BLaER1 treated with 17β-estradiol and CSF1 and Interleukin-3, amounts not matched to agents 10 nM and 100 nM (cell line): ENCODE data around the gene HM13.

Experiments
- H3K27ac ChIP-seq, 11 experiments: shearing (Covaris generic); formaldehyde crosslinking; 2 replicates each; pipeline ENCODE4 v1.8.1; 2022
- H3K27me3 ChIP-seq, 11 experiments: shearing (Covaris generic); formaldehyde crosslinking; 2 replicates each; pipeline ENCODE4 v1.8.1; 2022
- H3K36me3 ChIP-seq, 11 experiments: shearing (Covaris generic); formaldehyde crosslinking; 2 replicates each; pipeline ENCODE4 v1.8.1; 2022
- H3K4me1 ChIP-seq, 10 experiments: shearing (Covaris generic); formaldehyde crosslinking; 2 replicates each; pipeline ENCODE4 v1.8.1; 2022
- H3K4me2 ChIP-seq, 11 experiments: shearing (Covaris generic); formaldehyde crosslinking; 2 replicates each; pipeline ENCODE4 v1.8.1; 2022
- H3K4me3 ChIP-seq, 10 experiments: shearing (Covaris generic); formaldehyde crosslinking; 2 replicates each; pipeline ENCODE4 v1.8.1; 2022
- H3K9ac ChIP-seq, 11 experiments: shearing (Covaris generic); formaldehyde crosslinking; 2 replicates each; pipeline ENCODE4 v1.8.1; 2022
- H3K9me3 ChIP-seq, 11 experiments: shearing (Covaris generic); formaldehyde crosslinking; replicated peaks in 1 of 11; 2 replicates each; pipeline ENCODE4 v1.8.1; 2022
- H4K20me1 ChIP-seq, 11 experiments: shearing (Covaris generic); formaldehyde crosslinking; 2 replicates each; pipeline ENCODE4 v1.8.1; 2022
- Cebpa-rat ChIP-seq, 11 experiments: shearing (Covaris generic); IDR thresholded peaks; 2 replicates each; pipeline ENCODE4 v1.8.1; 2022

HM13 gene

GRCh38 chr20:31597481-31597855 is 83.2 kb downstream of the HM13 start:
- Histone ChIP-seq H3K9ac (no peak overlapping the region), H3K4me2 (no peak overlapping the region), H3K4me3 (no peak overlapping the region), H4K20me1 (no peaks in the 10 kb centered on the region), H3K4me1 (peaks cover 0 to 38% (median 3%) of the 10 kb centered on the region in 10 experiments; a peak in 12 of 20 replicates), H3K9me3 (no peaks in the 10 kb centered on the region), H3K36me3 (no peaks in the 10 kb centered on the region), H3K27ac (no peak overlapping the region), H3K27me3 (peaks cover 0 to 12% (median 7%) of the 10 kb centered on the region in 11 experiments; a peak in 15 of 22 replicates)
- no peak for TF ChIP-seq Cebpa-rat (IDR thresholded peaks at IDR 0.05)

DNA sequence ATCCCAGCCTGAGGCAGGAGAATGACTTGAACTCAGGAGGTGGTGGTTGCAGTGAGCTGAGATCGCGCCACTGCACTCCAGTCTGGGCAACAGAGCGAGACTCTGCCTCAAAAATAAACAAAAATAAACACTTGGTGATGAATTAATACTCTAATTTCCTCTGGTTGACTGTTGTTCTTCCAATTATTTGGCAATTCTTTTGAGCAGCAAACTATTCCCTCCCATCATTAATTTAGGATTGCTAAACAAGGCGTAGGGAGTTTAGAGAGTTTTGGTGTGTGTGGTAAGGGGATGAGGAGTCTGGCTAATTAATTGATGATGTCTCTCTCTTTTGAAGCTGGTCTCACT is 88.2 kb downstream of the HM13 start:
- H3K27me3 ChIP-seq = peaks cover 11 to 61% (median 57%) of the 10 kb centered on the region in 11 experiments; a peak in 21 of 22 replicates
- peak overlapping the region in 2 of 11 experiments; percentile 82 to 96; a peak in 2 of 22 replicates for H3K27ac ChIP-seq
- peaks cover 0 to 33% (median 21%) of the 10 kb centered on the region in 11 experiments; a peak in 17 of 22 replicates for H4K20me1 ChIP-seq
- peaks cover 0 to 6% (median 0%) of the 10 kb centered on the region in 11 experiments; a peak in 1 of 22 replicates for H3K9me3 ChIP-seq
- H3K9ac ChIP-seq = peak overlapping the region in 2 of 11 experiments; percentile 30; a peak in 2 of 22 replicates
- H3K4me1 ChIP-seq = peaks cover 24 to 58% (median 37%) of the 10 kb centered on the region in 10 experiments
- H3K4me3 ChIP-seq = no peak overlapping the region
- peak overlapping the region in 8 of 11 experiments; percentile 32 to 98 (median 86); a peak in 14 of 22 replicates for H3K4me2 ChIP-seq
- no peak for TF ChIP-seq Cebpa-rat (IDR thresholded peaks at IDR 0.05)
- peaks cover 0 to 12% (median 0%) of the 10 kb centered on the region in 11 experiments; a peak in 3 of 22 replicates for H3K36me3 ChIP-seq

- H3K4me2 ChIP-seq = peak overlapping the region in 10 of 11 experiments; percentile 6 to 98 (median 71); a peak in 17 of 22 replicates
- peaks cover 0 to 36% (median 22%) of the 10 kb centered on the region in 11 experiments; a peak in 17 of 22 replicates for H4K20me1 ChIP-seq
- peak overlapping the region in 2 of 11 experiments; percentile 30; a peak in 3 of 22 replicates for H3K9ac ChIP-seq
- H3K36me3 ChIP-seq = peaks cover 0 to 12% (median 0%) of the 10 kb centered on the region in 11 experiments; a peak in 3 of 22 replicates
- TF ChIP-seq Cebpa-rat (IDR thresholded peaks at IDR 0.05) = peak in 3 of 11 experiments; percentile 27 to 61 (median 55); a peak in 2 of 22 replicates
- peaks cover 24 to 63% (median 37%) of the 10 kb centered on the region in 10 experiments for H3K4me1 ChIP-seq
- H3K4me3 ChIP-seq = peak overlapping the region in 2 of 10 experiments; percentile 8 to 26; a peak in 1 of 20 replicates
- peak overlapping the region in 4 of 11 experiments; percentile 2 to 96 (median 74); a peak in 7 of 22 replicates for H3K27ac ChIP-seq
- H3K27me3 ChIP-seq = peaks cover 13 to 66% (median 62%) of the 10 kb centered on the region in 11 experiments; a peak in 21 of 22 replicates
- peaks cover 0 to 6% (median 0%) of the 10 kb centered on the region in 11 experiments; a peak in 1 of 22 replicates for H3K9me3 ChIP-seq
Observed at GRCh38 chr20:31602779-31603441, 88.7 kb downstream of the HM13 start.

- H3K9ac ChIP-seq = peak overlapping the region; percentile 10 to 91 (median 61); a peak in 20 of 22 replicates
- no peak for TF ChIP-seq Cebpa-rat (IDR thresholded peaks at IDR 0.05)
- H3K27ac ChIP-seq = peak overlapping the region in 5 of 11 experiments; percentile 28 to 96 (median 72); a peak in 9 of 22 replicates
- peak overlapping the region; percentile 61 to 88 (median 68) for H3K4me3 ChIP-seq
- H3K4me1 ChIP-seq = peaks cover 24 to 74% (median 45%) of the 10 kb centered on the region in 10 experiments
- peaks cover 0 to 6% (median 0%) of the 10 kb centered on the region in 11 experiments; a peak in 1 of 22 replicates for H3K9me3 ChIP-seq
- H4K20me1 ChIP-seq = peaks cover 0 to 36% (median 22%) of the 10 kb centered on the region in 11 experiments; a peak in 17 of 22 replicates
- peak overlapping the region; percentile 83 to 99 (median 97) for H3K4me2 ChIP-seq
- peaks cover 21 to 77% (median 73%) of the 10 kb centered on the region in 11 experiments; a peak in 21 of 22 replicates for H3K27me3 ChIP-seq
- peaks cover 0 to 12% (median 0%) of the 10 kb centered on the region in 11 experiments; a peak in 3 of 22 replicates for H3K36me3 ChIP-seq
Observed at GRCh38 chr20:31603822-31604566, 89.8 kb downstream of the HM13 start.

GRCh38 chr20:31604567-31605030 is 90.4 kb downstream of the HM13 start:
- peaks cover 0 to 36% (median 22%) of the 10 kb centered on the region in 11 experiments; a peak in 17 of 22 replicates for H4K20me1 ChIP-seq
- H3K9me3 ChIP-seq = peaks cover 0 to 6% (median 0%) of the 10 kb centered on the region in 11 experiments; a peak in 1 of 22 replicates
- H3K4me2 ChIP-seq = peak overlapping the region; percentile 83 to 99 (median 97)
- no peak for TF ChIP-seq Cebpa-rat (IDR thresholded peaks at IDR 0.05)
- H3K4me3 ChIP-seq = peak overlapping the region; percentile 61 to 88 (median 68)
- H3K36me3 ChIP-seq = peaks cover 0 to 12% (median 0%) of the 10 kb centered on the region in 11 experiments; a peak in 3 of 22 replicates
- H3K9ac ChIP-seq = peak overlapping the region; percentile 5 to 91 (median 61); a peak in 21 of 22 replicates
- H3K27me3 ChIP-seq = peaks cover 21 to 83% (median 79%) of the 10 kb centered on the region in 11 experiments; a peak in 21 of 22 replicates
- peaks cover 24 to 80% (median 45%) of the 10 kb centered on the region in 10 experiments for H3K4me1 ChIP-seq
- peak overlapping the region in 5 of 11 experiments; percentile 28 to 96 (median 72); a peak in 8 of 22 replicates for H3K27ac ChIP-seq

DNA sequence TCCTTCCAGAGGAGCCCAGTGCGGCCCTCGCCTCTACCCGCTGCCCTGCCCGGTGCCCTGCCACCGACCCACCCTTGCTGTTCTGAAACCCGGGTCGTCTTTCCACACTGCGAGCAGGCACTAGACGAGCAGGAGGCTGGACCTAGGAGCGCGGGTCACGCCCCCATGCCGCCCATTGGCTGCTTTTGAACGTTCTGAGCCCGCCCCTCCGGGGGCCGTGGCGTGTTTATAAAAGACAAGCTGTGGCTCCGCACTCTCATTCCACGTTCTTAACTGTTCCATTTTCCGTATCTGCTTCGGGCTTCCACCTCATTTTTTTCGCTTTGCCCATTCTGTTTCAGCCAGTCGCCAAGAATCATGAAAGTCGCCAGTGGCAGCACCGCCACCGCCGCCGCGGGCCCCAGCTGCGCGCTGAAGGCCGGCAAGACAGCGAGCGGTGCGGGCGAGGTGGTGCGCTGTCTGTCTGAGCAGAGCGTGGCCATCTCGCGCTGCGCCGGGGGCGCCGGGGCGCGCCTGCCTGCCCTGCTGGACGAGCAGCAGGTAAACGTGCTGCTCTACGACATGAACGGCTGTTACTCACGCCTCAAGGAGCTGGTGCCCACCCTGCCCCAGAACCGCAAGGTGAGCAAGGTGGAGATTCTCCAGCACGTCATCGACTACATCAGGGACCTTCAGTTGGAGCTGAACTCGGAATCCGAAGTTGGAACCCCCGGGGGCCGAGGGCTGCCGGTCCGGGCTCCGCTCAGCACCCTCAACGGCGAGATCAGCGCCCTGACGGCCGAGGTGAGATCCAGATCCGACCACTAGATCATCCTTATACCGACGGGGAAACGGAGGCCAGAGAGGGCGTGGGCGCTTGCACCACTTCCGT is 91.0 kb downstream of the HM13 start, which contains the start of gene ID1:
ID1 (plus strand) TSS at position 259 of the 871 bp plus-strand sequence; CDS start at position 358, 99 bp downstream.
- peaks cover 24 to 86% (median 47%) of the 10 kb centered on the region in 10 experiments for H3K4me1 ChIP-seq
- H4K20me1 ChIP-seq = peaks cover 0 to 36% (median 22%) of the 10 kb centered on the region in 11 experiments; a peak in 17 of 22 replicates
- peaks cover 0 to 6% (median 0%) of the 10 kb centered on the region in 11 experiments; a peak in 1 of 22 replicates for H3K9me3 ChIP-seq
- peaks cover 21 to 90% (median 85%) of the 10 kb centered on the region in 11 experiments; a peak in 21 of 22 replicates for H3K27me3 ChIP-seq
- no peak for TF ChIP-seq Cebpa-rat (IDR thresholded peaks at IDR 0.05)
- H3K9ac ChIP-seq = peak within 1 kb of the TSS; percentile 48 to 91 (median 71)
- H3K4me2 ChIP-seq = peak within 1 kb of the TSS; percentile 83 to 99 (median 97)
- H3K4me3 ChIP-seq = peak within 1 kb of the TSS; percentile 61 to 88 (median 68)
- peak within 1 kb of the TSS in 5 of 11 experiments; percentile 52 to 96 (median 76); a peak in 10 of 22 replicates for H3K27ac ChIP-seq
- peaks cover 0 to 12% (median 0%) of the 10 kb centered on the region in 11 experiments; a peak in 3 of 22 replicates for H3K36me3 ChIP-seq
